ENCODE data around the gene IL24.
"Not testable (repeated sequence)": the region's sequence is repeated elsewhere in the genome, so short reads cannot be mapped to it uniquely, and the experiment has no call there.

Gene IL24

GRCh38 chr1:206922524-206922923 lies 25.3 kb downstream of the IL24 start:
- H3K36me3 ChIP-seq (ENCODE audit: control insufficient read depth, low read depth, low read length), result no peaks in the 10 kb centered on the region
- no peaks in the 10 kb centered on the region for H3K4me1 ChIP-seq (ENCODE audit: control insufficient read depth, low read depth, low read length)
- no peaks in the 10 kb centered on the region for H3K27me3 ChIP-seq (ENCODE audit: control insufficient read depth, insufficient read depth, low read length)
- no peak overlapping the region for H3K9ac ChIP-seq (ENCODE audit: low read length)
- no peaks in the 10 kb centered on the region for H3K9me3 ChIP-seq (ENCODE audit: control insufficient read depth, low read depth, low read length)
- no peak overlapping the region for H3K27ac ChIP-seq (ENCODE audit: low read length)
- no peak overlapping the region for H3K4me3 ChIP-seq (ENCODE audit: low read length)

GRCh38 chr1:206923009-206923960 lies 26.0 kb downstream of the IL24 start:
- H3K9ac ChIP-seq (ENCODE audit: low read length), result no peak overlapping the region
- no peaks in the 10 kb centered on the region for H3K27me3 ChIP-seq (ENCODE audit: control insufficient read depth, insufficient read depth, low read length)
- no peak overlapping the region for H3K27ac ChIP-seq (ENCODE audit: low read length)
- no peaks in the 10 kb centered on the region for H3K4me1 ChIP-seq (ENCODE audit: control insufficient read depth, low read depth, low read length)
- no peaks in the 10 kb centered on the region for H3K9me3 ChIP-seq (ENCODE audit: control insufficient read depth, low read depth, low read length)
- no peak overlapping the region for H3K4me3 ChIP-seq (ENCODE audit: low read length)
- no peaks in the 10 kb centered on the region for H3K36me3 ChIP-seq (ENCODE audit: control insufficient read depth, low read depth, low read length)

DNA sequence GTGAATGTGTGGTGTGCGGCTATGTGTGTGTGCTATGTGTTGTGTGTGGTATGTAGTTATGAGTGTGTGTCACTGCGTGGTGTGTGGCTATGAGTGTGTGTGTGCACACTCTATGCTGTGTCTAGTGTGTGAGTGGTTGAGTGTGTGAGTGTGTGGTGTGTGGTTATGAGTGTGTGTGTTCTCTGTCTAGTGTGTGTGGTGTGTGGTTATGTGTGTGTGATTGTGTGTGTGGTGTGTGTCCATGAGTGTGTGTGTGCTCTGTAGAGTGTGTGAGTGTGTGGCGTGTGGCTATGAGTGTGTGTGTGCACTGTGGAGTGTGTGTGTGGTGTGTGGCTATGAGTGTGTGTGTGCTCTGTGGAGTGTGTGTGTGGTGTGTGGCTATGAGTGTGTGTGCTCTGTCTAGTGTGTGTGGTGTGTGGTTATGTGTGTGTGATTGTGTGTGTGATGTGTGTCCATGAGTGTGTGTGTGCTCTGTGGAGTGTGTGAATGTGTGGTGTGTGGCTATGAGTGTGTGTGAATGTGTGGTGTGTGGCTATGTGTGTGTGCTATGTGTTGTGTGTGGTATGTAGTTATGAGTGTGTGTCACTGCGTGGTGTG lies 26.8 kb downstream of the IL24 start:
- not testable (repeated sequence) for H3K9me3 ChIP-seq (ENCODE audit: control insufficient read depth, low read depth, low read length); H3K36me3 ChIP-seq (ENCODE audit: control insufficient read depth, low read depth, low read length); H3K9ac ChIP-seq (ENCODE audit: low read length); H3K4me1 ChIP-seq (ENCODE audit: control insufficient read depth, low read depth, low read length); H3K27ac ChIP-seq (ENCODE audit: low read length); H3K4me3 ChIP-seq (ENCODE audit: low read length); H3K27me3 ChIP-seq (ENCODE audit: control insufficient read depth, insufficient read depth, low read length)

DNA sequence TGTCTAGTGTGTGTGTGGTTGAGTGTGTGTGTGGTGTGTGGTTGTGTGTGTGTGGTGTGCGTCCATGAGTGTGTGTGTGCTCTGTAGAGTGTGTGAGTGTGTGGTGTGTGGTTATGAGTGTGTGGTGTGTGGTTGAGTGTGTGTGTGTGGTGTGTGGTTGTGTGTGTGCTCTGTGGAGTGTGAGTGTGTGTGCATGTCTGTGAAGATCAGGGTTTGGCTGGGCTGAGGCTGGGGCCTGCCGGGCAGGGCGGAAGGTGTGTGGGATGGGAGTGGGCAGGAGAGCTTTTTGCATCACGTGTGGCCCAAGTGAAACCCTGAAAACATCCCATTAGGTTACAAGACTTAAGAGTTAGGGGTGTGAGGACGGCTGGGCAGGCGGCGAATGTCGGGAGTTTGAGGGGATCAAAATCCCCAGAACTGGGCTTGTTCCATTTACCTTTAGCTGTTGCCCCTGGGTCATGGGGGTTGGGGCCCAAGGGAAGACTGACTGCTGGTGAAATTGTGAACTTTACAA lies 27.4 kb downstream of the IL24 start:
- Histone ChIP-seq H3K27ac (ENCODE audit: low read length) (no peak overlapping the region), H3K4me3 (ENCODE audit: low read length) (no peak overlapping the region), H3K27me3 (ENCODE audit: control insufficient read depth, insufficient read depth, low read length) (no peaks in the 10 kb centered on the region), H3K36me3 (ENCODE audit: control insufficient read depth, low read depth, low read length) (no peaks in the 10 kb centered on the region), H3K9ac (ENCODE audit: low read length) (no peak overlapping the region), H3K9me3 (ENCODE audit: control insufficient read depth, low read depth, low read length) (no peaks in the 10 kb centered on the region), H3K4me1 (ENCODE audit: control insufficient read depth, low read depth, low read length) (no peaks in the 10 kb centered on the region)

GRCh38 chr1:206925106-206925736 lies 28.0 kb downstream of the IL24 start:
- Histone ChIP-seq H3K27ac (ENCODE audit: low read length) (no peak overlapping the region), H3K4me3 (ENCODE audit: low read length) (no peak overlapping the region), H3K9ac (ENCODE audit: low read length) (no peak overlapping the region), H3K27me3 (ENCODE audit: control insufficient read depth, insufficient read depth, low read length) (no peaks in the 10 kb centered on the region), H3K4me1 (ENCODE audit: control insufficient read depth, low read depth, low read length) (no peaks in the 10 kb centered on the region), H3K36me3 (ENCODE audit: control insufficient read depth, low read depth, low read length) (no peaks in the 10 kb centered on the region), H3K9me3 (ENCODE audit: control insufficient read depth, low read depth, low read length) (no peaks in the 10 kb centered on the region)

- no peaks in the 10 kb centered on the region for H3K27me3 ChIP-seq (ENCODE audit: control insufficient read depth, insufficient read depth, low read length)
- no peak overlapping the region for H3K27ac ChIP-seq (ENCODE audit: low read length)
- no peaks in the 10 kb centered on the region for H3K9me3 ChIP-seq (ENCODE audit: control insufficient read depth, low read depth, low read length)
- no peaks in the 10 kb centered on the region for H3K4me1 ChIP-seq (ENCODE audit: control insufficient read depth, low read depth, low read length)
- no peaks in the 10 kb centered on the region for H3K36me3 ChIP-seq (ENCODE audit: control insufficient read depth, low read depth, low read length)
- H3K4me3 ChIP-seq (ENCODE audit: low read length), result no peak overlapping the region
- H3K9ac ChIP-seq (ENCODE audit: low read length), result no peak overlapping the region
Observed at GRCh38 chr1:206926286-206926685, 29.0 kb downstream of the IL24 start.

DNA sequence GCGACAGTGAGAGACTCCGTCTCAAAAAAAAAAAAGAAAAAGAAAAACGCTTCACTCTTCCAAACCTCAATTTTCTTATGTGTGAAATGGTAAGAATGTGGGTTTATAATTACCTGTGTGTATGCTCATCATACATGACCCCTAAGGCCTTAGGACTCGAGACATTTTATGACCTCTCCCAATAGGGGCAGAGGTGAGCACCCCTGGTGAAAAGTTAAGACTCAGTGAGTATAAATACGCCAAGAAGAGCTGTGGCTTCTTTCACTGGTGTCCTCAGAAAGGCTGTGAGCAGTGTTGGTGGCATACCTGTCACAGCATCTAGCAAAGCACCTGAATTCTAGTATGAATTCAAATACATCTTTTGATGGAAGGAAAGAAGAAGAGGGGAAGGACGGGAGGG lies 32.3 kb downstream of the IL24 start:
- no peaks in the 10 kb centered on the region for H3K36me3 ChIP-seq (ENCODE audit: control insufficient read depth, low read depth, low read length)
- no peak overlapping the region for H3K9ac ChIP-seq (ENCODE audit: low read length)
- no peaks in the 10 kb centered on the region for H3K27me3 ChIP-seq (ENCODE audit: control insufficient read depth, insufficient read depth, low read length)
- no peaks in the 10 kb centered on the region for H3K9me3 ChIP-seq (ENCODE audit: control insufficient read depth, low read depth, low read length)
- no peak overlapping the region for H3K27ac ChIP-seq (ENCODE audit: low read length)
- H3K4me1 ChIP-seq (ENCODE audit: control insufficient read depth, low read depth, low read length), result no peaks in the 10 kb centered on the region
- no peak overlapping the region for H3K4me3 ChIP-seq (ENCODE audit: low read length)

- H3K36me3 ChIP-seq (ENCODE audit: control insufficient read depth, low read depth, low read length), result no peaks in the 10 kb centered on the region
- no peak overlapping the region for H3K27ac ChIP-seq (ENCODE audit: low read length)
- no peaks in the 10 kb centered on the region for H3K27me3 ChIP-seq (ENCODE audit: control insufficient read depth, insufficient read depth, low read length)
- H3K4me3 ChIP-seq (ENCODE audit: low read length), result no peak overlapping the region
- no peak overlapping the region for H3K9ac ChIP-seq (ENCODE audit: low read length)
- no peaks in the 10 kb centered on the region for H3K4me1 ChIP-seq (ENCODE audit: control insufficient read depth, low read depth, low read length)
- H3K9me3 ChIP-seq (ENCODE audit: control insufficient read depth, low read depth, low read length), result no peaks in the 10 kb centered on the region
Observed at GRCh38 chr1:206930210-206930798, 33.1 kb downstream of the IL24 start.

GRCh38 chr1:206931709-206932108 lies 34.5 kb downstream of the IL24 start:
- Histone ChIP-seq H3K4me3 (ENCODE audit: low read length) (no peak overlapping the region), H3K4me1 (ENCODE audit: control insufficient read depth, low read depth, low read length) (no peaks in the 10 kb centered on the region), H3K27ac (ENCODE audit: low read length) (no peak overlapping the region), H3K9me3 (ENCODE audit: control insufficient read depth, low read depth, low read length) (no peaks in the 10 kb centered on the region), H3K36me3 (ENCODE audit: control insufficient read depth, low read depth, low read length) (no peaks in the 10 kb centered on the region), H3K9ac (ENCODE audit: low read length) (no peak overlapping the region), H3K27me3 (ENCODE audit: control insufficient read depth, insufficient read depth, low read length) (no peaks in the 10 kb centered on the region)

DNA sequence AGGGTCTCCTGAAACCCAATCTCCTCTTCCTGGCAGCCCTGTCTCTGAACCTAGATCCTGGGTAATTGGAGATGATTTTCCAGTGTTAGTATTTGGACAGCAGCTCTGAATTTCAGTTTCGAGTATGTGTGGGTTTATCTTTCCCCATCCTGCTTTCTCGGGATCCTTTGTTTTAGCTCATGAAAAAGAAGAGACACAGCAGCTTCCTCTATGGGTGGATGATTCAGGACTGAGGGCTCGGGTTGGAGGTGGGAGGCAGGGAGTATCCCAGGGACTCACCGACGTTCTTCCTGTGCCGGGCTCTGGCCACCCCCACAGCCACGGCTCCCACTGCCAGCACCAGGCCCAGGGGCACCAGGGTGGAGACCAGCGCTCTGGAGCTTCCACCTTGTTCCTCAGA lies 34.9 kb downstream of the IL24 start:
- no peak overlapping the region for H3K4me3 ChIP-seq (ENCODE audit: low read length)
- H3K27me3 ChIP-seq (ENCODE audit: control insufficient read depth, insufficient read depth, low read length), result no peaks in the 10 kb centered on the region
- H3K36me3 ChIP-seq (ENCODE audit: control insufficient read depth, low read depth, low read length), result no peaks in the 10 kb centered on the region
- no peaks in the 10 kb centered on the region for H3K9me3 ChIP-seq (ENCODE audit: control insufficient read depth, low read depth, low read length)
- H3K27ac ChIP-seq (ENCODE audit: low read length), result no peak overlapping the region
- H3K9ac ChIP-seq (ENCODE audit: low read length), result no peak overlapping the region
- no peaks in the 10 kb centered on the region for H3K4me1 ChIP-seq (ENCODE audit: control insufficient read depth, low read depth, low read length)

DNA sequence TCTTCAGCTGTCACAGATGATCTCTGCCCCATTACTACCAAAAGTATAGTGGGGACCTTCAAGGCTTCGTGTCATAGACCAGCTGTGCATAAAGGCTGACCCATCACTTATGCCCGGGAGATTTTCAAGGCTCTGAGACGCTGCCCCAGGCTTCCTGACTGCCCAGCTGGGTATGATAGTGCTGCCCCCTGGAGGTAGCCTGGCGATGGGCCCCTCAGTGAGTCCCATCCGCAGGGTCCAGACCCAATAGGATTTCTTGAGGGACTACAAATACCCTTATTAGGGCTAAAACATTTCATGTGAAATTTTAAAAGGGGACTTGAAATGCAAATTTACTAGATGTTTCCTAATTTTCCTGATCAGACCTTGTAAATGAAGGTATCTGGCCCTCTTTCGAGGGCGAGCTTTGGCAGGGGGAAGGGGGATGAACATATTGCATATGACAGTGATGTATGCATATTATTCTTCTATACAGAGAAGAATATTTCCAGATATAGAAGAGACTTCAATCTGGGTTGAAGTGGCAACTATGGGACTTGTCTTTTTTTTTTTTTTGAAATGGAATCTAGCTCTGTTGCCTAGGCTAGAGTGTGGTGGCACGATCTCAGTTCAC lies 36.2 kb downstream of the IL24 start:
- Histone ChIP-seq H3K27ac (ENCODE audit: low read length) (no peak overlapping the region), H3K27me3 (ENCODE audit: control insufficient read depth, insufficient read depth, low read length) (no peaks in the 10 kb centered on the region), H3K9ac (ENCODE audit: low read length) (no peak overlapping the region), H3K4me1 (ENCODE audit: control insufficient read depth, low read depth, low read length) (no peaks in the 10 kb centered on the region), H3K9me3 (ENCODE audit: control insufficient read depth, low read depth, low read length) (no peaks in the 10 kb centered on the region), H3K4me3 (ENCODE audit: low read length) (no peak overlapping the region), H3K36me3 (ENCODE audit: control insufficient read depth, low read depth, low read length) (no peaks in the 10 kb centered on the region)

All from iPS-18a (cell line).